HEK293T (cell line): ENCODE data around the gene ZNF546.

Source experiments
- ELF4 ChIP-seq: fragments of 450-650 bp; IDR thresholded peaks from 2 replicates; pipeline ENCODE4 v1.6.1; 2017; ENCODE audit warnings: antibody characterized with exemption
- FOXA1 ChIP-seq: fragments of 450-650 bp; IDR thresholded peaks from 2 replicates; pipeline ENCODE4 v1.6.1; 2016; ENCODE audit warnings: mild to moderate bottlenecking
- LEF1 ChIP-seq: fragments of 450-650 bp; IDR thresholded peaks from 2 replicates; pipeline ENCODE4 v1.6.1; 2017; ENCODE audit warnings: mild to moderate bottlenecking, borderline replicate concordance

- TF ChIP-seq ELF4 (no peak), LEF1 (no peak), FOXA1 (no peak)
These were observed 59.1 kb downstream of the ZNF546 start, which contains the start of gene ZNF780B for GRCh38 chr19:40055832-40056504.
